ENCODE data around the gene TNFRSF19.

TNFRSF19 gene

GRCh38 chr13:23628765-23629565 is 58.8 kb downstream of the TNFRSF19 start:
- no peak for DNase-seq (ENCODE audit: low spot score)

- DNase-seq (ENCODE audit: low spot score), result no peak
Measured at GRCh38 chr13:23629566-23630272, 59.5 kb downstream of the TNFRSF19 start.

GRCh38 chr13:23630349-23631093 is 60.3 kb downstream of the TNFRSF19 start:
- no peak for DNase-seq (ENCODE audit: low spot score)

GRCh38 chr13:23631311-23632047 is 61.3 kb downstream of the TNFRSF19 start:
- no peak for DNase-seq (ENCODE audit: low spot score)

GRCh38 chr13:23632048-23632582 is 61.9 kb downstream of the TNFRSF19 start:
- no peak for DNase-seq (ENCODE audit: low spot score)

GRCh38 chr13:23632741-23633140 is 62.5 kb downstream of the TNFRSF19 start:
- DNase-seq (ENCODE audit: low spot score), result no peak

GRCh38 chr13:23634897-23635296 is 64.7 kb downstream of the TNFRSF19 start:
- DNase-seq (ENCODE audit: low spot score), result no peak

GRCh38 chr13:23636360-23636759 is 66.1 kb downstream of the TNFRSF19 start:
- no peak for DNase-seq (ENCODE audit: low spot score)

- DNase-seq (ENCODE audit: low spot score), result no peak
Measured at GRCh38 chr13:23637829-23638228, 67.6 kb downstream of the TNFRSF19 start.

- DNase-seq (ENCODE audit: low spot score), result no peak
Measured at GRCh38 chr13:23639674-23640073, 69.5 kb downstream of the TNFRSF19 start.

GRCh38 chr13:23642110-23642509 is 71.9 kb downstream of the TNFRSF19 start:
- no peak for DNase-seq (ENCODE audit: low spot score)

- DNase-seq (ENCODE audit: low spot score), result no peak
Measured at GRCh38 chr13:23643338-23644125, 73.3 kb downstream of the TNFRSF19 start.

GRCh38 chr13:23644126-23644419 is 73.9 kb downstream of the TNFRSF19 start:
- DNase-seq (ENCODE audit: low spot score), result no peak

GRCh38 chr13:23644527-23645138 is 74.4 kb downstream of the TNFRSF19 start:
- DNase-seq (ENCODE audit: low spot score), result no peak

- DNase-seq (ENCODE audit: low spot score), result no peak
Measured at GRCh38 chr13:23645851-23646250, 75.6 kb downstream of the TNFRSF19 start.

GRCh38 chr13:23651439-23651838 is 81.2 kb downstream of the TNFRSF19 start:
- DNase-seq (ENCODE audit: low spot score), result no peak

GRCh38 chr13:23651887-23652286 is 81.7 kb downstream of the TNFRSF19 start:
- DNase-seq (ENCODE audit: low spot score), result no peak

GRCh38 chr13:23652909-23653726 is 82.9 kb downstream of the TNFRSF19 start:
- DNase-seq (ENCODE audit: low spot score), result no peak

All from LoVo (cell line).